Liver (tissue), 9 donors: ENCODE measurements around the gene HS3ST3B1. TPM values are rescaled to one million over a fixed set of nuclear protein-coding genes. Genes with fewer than 3 reads are reported as not detected.

Source experiments
- DNase-seq: peaks from one replicate; pipeline ENCODE4 v3.0.0-alpha.2; 2017; ENCODE audit warnings: low spot score
- H3K27ac ChIP-seq, 2 donors: one replicate each; pipeline ENCODE4 v1.7.0; 2013; ENCODE audit warnings: inconsistent platforms in 2 of 2, low read length in 2 of 2, control low read depth in 1 of 2, low read depth in 1 of 2, mild to moderate bottlenecking in 1 of 2
- H3K27me3 ChIP-seq, 4 donors: one replicate each; pipeline versions ENCODE4 v1.6.1 to v1.7.0; 2013; ENCODE audit warnings: low read length in 3 of 4, inconsistent platforms in 1 of 4, mild to moderate bottlenecking in 1 of 4, moderate library complexity in 1 of 4; ENCODE audit not compliant: control insufficient read depth in 4 of 4, insufficient read depth in 4 of 4
- H3K36me3 ChIP-seq, 4 donors: one replicate each; pipeline versions ENCODE4 v1.6.1 to v1.7.0; 2013; ENCODE audit warnings: low read length in 3 of 4, mild to moderate bottlenecking in 3 of 4, low read depth in 1 of 4, moderate library complexity in 1 of 4; ENCODE audit not compliant: control insufficient read depth in 4 of 4, insufficient read depth in 3 of 4
- H3K4me1 ChIP-seq, 4 donors: one replicate each; pipeline versions ENCODE4 v1.6.1 to v1.7.0; 2013; ENCODE audit warnings: low read length in 3 of 4, mild to moderate bottlenecking in 3 of 4, moderate library complexity in 1 of 4; ENCODE audit not compliant: control insufficient read depth in 4 of 4, insufficient read depth in 4 of 4
- H3K4me3 ChIP-seq, 3 donors: one replicate each; pipeline versions ENCODE4 v1.6.1 to v1.7.0; 2013; ENCODE audit warnings: low read length in 3 of 3, control low read depth in 1 of 3, low read depth in 1 of 3, mild to moderate bottlenecking in 1 of 3
- H3K9ac ChIP-seq, 2 donors: one replicate each; pipeline ENCODE4 v1.7.0; 2013; ENCODE audit warnings: low read length in 2 of 2, mild to moderate bottlenecking in 2 of 2, moderate library complexity in 2 of 2, control low read depth in 1 of 2, low read depth in 1 of 2
- H3K9me3 ChIP-seq, 4 donors: one replicate each; pipeline versions ENCODE4 v1.6.1 to v1.7.0; 2013; ENCODE audit warnings: low read length in 3 of 4; ENCODE audit not compliant: control insufficient read depth in 4 of 4
- ATF3 ChIP-seq: IDR thresholded peaks from 2 replicates; pipeline ENCODE4 v1.6.1; 2016; ENCODE audit warnings: antibody characterized with exemption
- CTCF ChIP-seq: fragments of 150-350 bp; IDR thresholded peaks from 2 replicates; pipeline ENCODE4 v1.5.1; 2017; ENCODE audit warnings: improper control_type of control experiment, low read depth, low read length; ENCODE audit not compliant: missing input control
- EGR1 ChIP-seq, 2 donors: IDR thresholded peaks; 2 replicates each; pipeline ENCODE4 v1.6.1; 2016 to 2018; ENCODE audit warnings: antibody characterized with exemption in 2 of 2, low read depth in 2 of 2
- FOXA1 ChIP-seq: IDR thresholded peaks from 2 replicates; pipeline ENCODE4 v1.6.1; 2016; ENCODE audit warnings: antibody characterized with exemption
- FOXA2 ChIP-seq: IDR thresholded peaks from 2 replicates; pipeline ENCODE4 v1.6.1; 2016; ENCODE audit warnings: antibody characterized with exemption
- GABPA ChIP-seq, 2 donors: IDR thresholded peaks in 1 of 2; conservative IDR thresholded peaks in 1 of 2; 2 replicates each; pipeline ENCODE4 v1.6.1; 2016; ENCODE audit warnings: antibody characterized with exemption in 2 of 2, mild to moderate bottlenecking in 1 of 2, moderate library complexity in 1 of 2
- HNF4A ChIP-seq, 2 donors: conservative IDR thresholded peaks; 2 replicates each; pipeline ENCODE4 v1.6.1; 2016; ENCODE audit warnings: antibody characterized with exemption in 2 of 2, mild to moderate bottlenecking in 2 of 2
- HNF4G ChIP-seq: IDR thresholded peaks from 2 replicates; pipeline ENCODE4 v1.6.1; 2016; ENCODE audit warnings: antibody characterized with exemption
- JUND ChIP-seq, 2 donors: IDR thresholded peaks; 2 replicates each; pipeline ENCODE4 v1.6.1; 2016; ENCODE audit warnings: antibody characterized with exemption in 2 of 2
- NR2F2 ChIP-seq: IDR thresholded peaks from 2 replicates; pipeline ENCODE4 v1.6.1; 2016; ENCODE audit warnings: antibody characterized with exemption
- RAD21 ChIP-seq, 2 donors: IDR thresholded peaks; 2 replicates each; pipeline ENCODE4 v1.6.1; 2016; ENCODE audit warnings: antibody characterized with exemption in 2 of 2, mild to moderate bottlenecking in 2 of 2
- REST ChIP-seq: IDR thresholded peaks from 2 replicates; pipeline ENCODE4 v1.6.1; 2016; ENCODE audit warnings: antibody characterized with exemption, mild to moderate bottlenecking
- SP1 ChIP-seq: IDR thresholded peaks from 2 replicates; pipeline ENCODE4 v1.6.1; 2018; ENCODE audit warnings: antibody characterized with exemption, mild to moderate bottlenecking
- TAF1 ChIP-seq: conservative IDR thresholded peaks from 2 replicates; pipeline ENCODE4 v1.6.1; 2016; ENCODE audit warnings: antibody characterized with exemption, mild to moderate bottlenecking
- YY1 ChIP-seq: IDR thresholded peaks from 2 replicates; pipeline ENCODE4 v1.6.1; 2016; ENCODE audit warnings: antibody characterized with exemption, mild to moderate bottlenecking
- ZBTB33 ChIP-seq: IDR thresholded peaks from 2 replicates; pipeline ENCODE4 v1.6.1; 2016; ENCODE audit warnings: antibody characterized with exemption
- WGBS: extraction: QIAGEN DNeasy Blood & Tissue Kit; methylation state at CpG from one replicate; pipeline ENCODE4 v1.1.7; 2013; 5-methylcytosine and 5-hydroxymethylcytosine counted together
- polyA plus RNA-seq, 2 donors: library from polyadenylated mRNA; stranded (reverse) in 1 of 2; unstranded in 1 of 2; fragments of 200-250 nt in 1 of 2; fragments of >200 nt in 1 of 2; fragmentation: Nextera tagmentation in 1 of 2; extraction: Ambion mirVana in 1 of 2; gene quantifications; one replicate each; pipeline versions ENCODE4 v1.2.1 to v1.2.3, GENCODE V29; 2013 to 2015
- total RNA-seq, 2 donors: library from RNA; depleted of rRNA; stranded (reverse); fragments of >200 nt; gene quantifications; one replicate each; pipeline ENCODE4 v1.2.3, GENCODE V29; 2014
- TF ChIP-seq, protein P1 (sequence below): IDR thresholded peaks from 2 replicates; pipeline ENCODE4 v1.6.1; 2016; ENCODE audit warnings: antibody characterized with exemption
- donor health status: healthy.
- donor health status: healthy.
- donor health status: healthy.
- donor health status: healthy.
- donor health status: healthy.

HS3ST3B1 gene
- total and polyA plus RNA-seq, 4 donors, result 11.9 to 33.5 (median 22.4) TPM

DNA sequence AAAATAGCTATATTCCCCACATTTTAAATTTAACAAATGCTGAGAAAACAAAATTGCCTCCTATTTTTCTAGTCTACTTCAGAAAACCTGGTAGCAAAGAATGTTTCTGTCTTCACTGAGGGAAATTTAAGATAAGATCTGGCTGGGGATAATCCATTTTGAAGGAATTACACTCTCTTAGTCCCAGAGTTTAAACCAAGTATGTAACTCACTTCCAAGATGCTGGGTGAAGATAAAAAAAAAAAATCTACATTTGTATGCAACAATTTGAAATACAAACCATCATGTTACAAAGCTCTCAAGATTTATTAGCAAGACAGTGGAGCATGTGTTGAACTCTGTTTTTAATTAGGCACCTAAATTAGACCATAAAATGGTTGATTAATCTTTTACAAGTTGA is 5.7 kb downstream of the HS3ST3B1 start (continued):
- TF ChIP-seq CTCF (no peak), SP1 (no peak), GABPA (IDR thresholded peaks at IDR 0.05 in 1 of 2, conservative IDR thresholded peaks at IDR 0.05 in 1 of 2) (no peak), FOXA2 (no peak), HNF4A (conservative IDR thresholded peaks at IDR 0.05) (no peak), FOXA1 (no peak)
- TF ChIP-seq, protein P1, sequence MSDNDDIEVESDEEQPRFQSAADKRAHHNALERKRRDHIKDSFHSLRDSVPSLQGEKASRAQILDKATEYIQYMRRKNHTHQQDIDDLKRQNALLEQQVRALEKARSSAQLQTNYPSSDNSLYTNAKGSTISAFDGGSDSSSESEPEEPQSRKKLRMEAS, result no peak

DNA sequence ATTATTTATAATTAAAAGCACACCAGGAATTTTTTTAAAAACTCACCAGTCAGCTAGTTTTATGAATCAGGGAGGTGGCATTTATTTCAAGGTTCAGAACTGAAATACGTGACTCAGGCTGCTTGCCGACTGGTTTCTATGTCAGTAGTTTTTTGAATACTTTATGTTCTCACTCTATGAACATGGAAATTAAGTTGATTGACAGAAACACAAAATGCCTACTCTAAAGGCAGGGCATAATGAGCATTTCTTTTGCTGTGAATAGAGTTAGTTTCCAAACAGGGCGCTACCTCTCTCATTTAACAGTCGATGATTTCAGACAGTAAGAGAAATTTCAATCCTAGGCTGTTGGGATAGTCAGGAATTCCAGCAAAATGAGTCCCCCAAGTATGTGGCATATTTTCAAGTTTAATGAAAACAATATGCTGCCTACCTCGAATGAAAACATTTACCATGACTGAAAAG is 6.7 kb downstream of the HS3ST3B1 start:
- DNase-seq, result no peak
- H3K4me3 ChIP-seq, result no peak overlapping the region
- H3K9ac ChIP-seq, result peak overlapping the region in 1 of 2 donors; percentile 11
- H3K9me3 ChIP-seq, result no peaks in the 10 kb centered on the region
- peaks cover 4 to 57% (median 41%) of the 10 kb centered on the region in 4 donors for H3K4me1 ChIP-seq
- H3K36me3 ChIP-seq, result peaks cover 0 to 6% (median 1%) of the 10 kb centered on the region in 4 donors
- WGBS, result 46% methylated on average over 5 of the region's 5 CpGs
- H3K27ac ChIP-seq, result peak overlapping the region; percentile 21 to 58
- no peaks in the 10 kb centered on the region for H3K27me3 ChIP-seq
- TF ChIP-seq FOXA1 (no peak), FOXA2 (no peak), HNF4G (no peak), HNF4A (conservative IDR thresholded peaks at IDR 0.05) (no peak), NR2F2 (no peak)

DNA sequence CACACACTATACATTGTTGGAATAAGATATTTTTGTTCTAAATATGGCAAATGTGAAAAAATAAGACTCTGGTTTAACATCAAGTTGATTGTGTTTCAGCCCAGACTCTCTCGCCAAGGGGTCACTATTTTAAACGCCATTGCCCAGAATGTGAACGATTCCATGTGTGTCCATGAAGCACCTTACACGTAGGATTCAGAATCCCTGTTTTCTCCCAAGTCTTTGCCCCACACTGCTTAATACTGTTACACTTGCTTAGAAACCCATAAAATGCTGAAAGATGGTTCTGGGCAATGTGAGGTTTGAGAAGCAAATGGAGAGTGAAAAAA is 7.7 kb downstream of the HS3ST3B1 start:
- Histone ChIP-seq H3K4me1 (peaks cover 4 to 54% (median 39%) of the 10 kb centered on the region in 4 donors), H3K27me3 (no peaks in the 10 kb centered on the region), H3K36me3 (peaks cover 0 to 8% (median 2%) of the 10 kb centered on the region in 4 donors), H3K27ac (peak overlapping the region; percentile 55 to 71), H3K9me3 (no peaks in the 10 kb centered on the region), H3K9ac (peak overlapping the region in 1 of 2 donors; percentile 60), H3K4me3 (peak overlapping the region; percentile 16 to 74 (median 50))
- no peak for DNase-seq
- TF ChIP-seq EGR1 (IDR thresholded peaks at IDR 0.05; ENCODE audit: low read depth in 2 of 2), result no peak
- no peak for TF ChIP-seq TAF1
- no peak for TF ChIP-seq FOXA1
- TF ChIP-seq JUND (IDR thresholded peaks at IDR 0.05), result no peak
- WGBS, result 48% methylated on average over 4 of the region's 4 CpGs

- 6% methylated on average over 71 of the region's 71 CpGs for WGBS
- peak overlapping the region; percentile 22 to 60 for H3K9ac ChIP-seq
- H3K4me1 ChIP-seq, result peaks cover 4 to 54% (median 38%) of the 10 kb centered on the region in 4 donors
- H3K9me3 ChIP-seq, result no peaks in the 10 kb centered on the region
- H3K27ac ChIP-seq, result peak overlapping the region; percentile 64 to 71
- peak overlapping the region; percentile 36 to 74 (median 50) for H3K4me3 ChIP-seq
- no peaks in the 10 kb centered on the region for H3K27me3 ChIP-seq
- peaks cover 0 to 8% (median 2%) of the 10 kb centered on the region in 4 donors for H3K36me3 ChIP-seq
- peak; percentile 93 for DNase-seq
- no peak for TF ChIP-seq HNF4A (conservative IDR thresholded peaks at IDR 0.05)
- no peak for TF ChIP-seq FOXA1
- no peak for TF ChIP-seq NR2F2
- peak; percentile 68 for TF ChIP-seq REST
- TF ChIP-seq ZBTB33, result no peak
- TF ChIP-seq SP1, result peak; percentile 85
- no peak for TF ChIP-seq HNF4G
- peak; percentile 42 to 59 for TF ChIP-seq RAD21 (IDR thresholded peaks at IDR 0.05)
- TF ChIP-seq ATF3, result no peak
- no peak for TF ChIP-seq GABPA (IDR thresholded peaks at IDR 0.05 in 1 of 2, conservative IDR thresholded peaks at IDR 0.05 in 1 of 2)
- TF ChIP-seq YY1, result peak; percentile 24
- peak; percentile 56 to 85 for TF ChIP-seq EGR1 (IDR thresholded peaks at IDR 0.05; ENCODE audit: low read depth in 2 of 2)
Observed at GRCh38 chr17:14308965-14309879, 8.3 kb downstream of the HS3ST3B1 start.
